Thyroid gland (tissue), 4 donors: ENCODE measurements around the gene RPTOR.

Experiments
- POLR2A ChIP-seq, 2 donors: fragments of 450-650 bp; IDR thresholded peaks; one replicate each; pipeline ENCODE4 v1.6.1; 2017; ENCODE audit warnings: antibody characterized with exemption in 2 of 2, mild to moderate bottlenecking in 2 of 2, moderate library complexity in 1 of 2
- TF ChIP-seq, protein P1 (sequence below), 6 experiments: fragments of 200-600 bp in 3 of 6; fragments of 450-650 bp in 3 of 6; sonication (generic) in 3 of 6; IDR thresholded peaks; one replicate each; pipeline ENCODE4 v1.5.1; 2016 to 2019; ENCODE audit warnings: antibody characterized with exemption in 6 of 6, mild to moderate bottlenecking in 2 of 6, inconsistent platforms in 1 of 6, moderate library complexity in 1 of 6

- no peak for TF ChIP-seq POLR2A (IDR thresholded peaks at IDR 0.05)
- TF ChIP-seq, protein P1, sequence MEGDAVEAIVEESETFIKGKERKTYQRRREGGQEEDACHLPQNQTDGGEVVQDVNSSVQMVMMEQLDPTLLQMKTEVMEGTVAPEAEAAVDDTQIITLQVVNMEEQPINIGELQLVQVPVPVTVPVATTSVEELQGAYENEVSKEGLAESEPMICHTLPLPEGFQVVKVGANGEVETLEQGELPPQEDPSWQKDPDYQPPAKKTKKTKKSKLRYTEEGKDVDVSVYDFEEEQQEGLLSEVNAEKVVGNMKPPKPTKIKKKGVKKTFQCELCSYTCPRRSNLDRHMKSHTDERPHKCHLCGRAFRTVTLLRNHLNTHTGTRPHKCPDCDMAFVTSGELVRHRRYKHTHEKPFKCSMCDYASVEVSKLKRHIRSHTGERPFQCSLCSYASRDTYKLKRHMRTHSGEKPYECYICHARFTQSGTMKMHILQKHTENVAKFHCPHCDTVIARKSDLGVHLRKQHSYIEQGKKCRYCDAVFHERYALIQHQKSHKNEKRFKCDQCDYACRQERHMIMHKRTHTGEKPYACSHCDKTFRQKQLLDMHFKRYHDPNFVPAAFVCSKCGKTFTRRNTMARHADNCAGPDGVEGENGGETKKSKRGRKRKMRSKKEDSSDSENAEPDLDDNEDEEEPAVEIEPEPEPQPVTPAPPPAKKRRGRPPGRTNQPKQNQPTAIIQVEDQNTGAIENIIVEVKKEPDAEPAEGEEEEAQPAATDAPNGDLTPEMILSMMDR (IDR thresholded peaks at IDR 0.05): no peak
These were observed 446.4 kb downstream of the RPTOR start for GRCh38 chr17:80990921-80991644.
